Natural killer cell (primary cell): Measurements from ENCODE around the gene VPS26B. TPM values are rescaled to one million over a fixed set of nuclear protein-coding genes. Genes with fewer than 3 reads are reported as not detected.

Experiments
- ATAC-seq, 3 donors: fragments of 150-1000 bp in 2 of 3; fragments of 200-7000 bp in 1 of 3; cut with Tn5 transposase; 1 replicate in 1 of 3; 2 replicates in 2 of 3; pipeline ENCODE4 v1.10.0; 2021; ENCODE audit warnings: mild to moderate bottlenecking in 2 of 3, moderate library complexity in 2 of 3
- DNase-seq, 2 donors: peaks; one replicate each; pipeline versions ENCODE4 v3.0.0 to v3.0.0-alpha.2; 2013 to 2021; ENCODE audit warnings: mixed read lengths in 1 of 2
- H3K27ac ChIP-seq: one replicate; pipeline ENCODE4 v1.5.1; 2013; ENCODE audit warnings: mild to moderate bottlenecking, low read length
- H3K27me3 ChIP-seq: one replicate; pipeline ENCODE4 v1.6.1; 2013; ENCODE audit warnings: low read length; ENCODE audit not compliant: control insufficient read depth, insufficient read depth
- H3K36me3 ChIP-seq: one replicate; pipeline ENCODE4 v1.6.1; 2013; ENCODE audit warnings: low read length; ENCODE audit not compliant: control insufficient read depth, insufficient read depth
- H3K4me1 ChIP-seq: one replicate; pipeline ENCODE4 v1.6.1; 2013; ENCODE audit warnings: low read length; ENCODE audit not compliant: control insufficient read depth, insufficient read depth
- H3K4me3 ChIP-seq: one replicate; pipeline ENCODE4 v1.5.1; 2013; ENCODE audit warnings: low read length
- H3K9me3 ChIP-seq: one replicate; pipeline ENCODE4 v1.6.1; 2013; ENCODE audit warnings: low read length; ENCODE audit not compliant: control insufficient read depth, insufficient read depth
- H3K27ac Mint-ChIP-seq, 2 donors: one replicate each; pipeline ENCODE4 v1.8.0; 2022; ENCODE audit warnings: mild to moderate bottlenecking in 2 of 2, mixed read lengths in 2 of 2, moderate library complexity in 1 of 2
- H3K27me3 Mint-ChIP-seq, 2 donors: one replicate each; pipeline ENCODE4 v1.8.0; 2022; ENCODE audit warnings: low read depth in 2 of 2, mixed read lengths in 2 of 2
- H3K36me3 Mint-ChIP-seq: one replicate; pipeline ENCODE4 v1.8.0; 2022; ENCODE audit warnings: mixed read lengths
- H3K4me1 Mint-ChIP-seq, 2 donors: one replicate each; pipeline ENCODE4 v1.8.0; 2022; ENCODE audit warnings: mixed read lengths in 2 of 2
- H3K4me3 Mint-ChIP-seq: one replicate; pipeline ENCODE4 v1.8.0; 2022; ENCODE audit warnings: mild to moderate bottlenecking, moderate library complexity, mixed read lengths
- H3K9me3 Mint-ChIP-seq, 2 donors: one replicate each; pipeline ENCODE4 v1.8.0; 2022; ENCODE audit warnings: mixed read lengths in 2 of 2
- WGBS: methylation state at CpG from one replicate; pipeline ENCODE4 v1.1.7; 2013; ENCODE audit warnings: missing lambda C conversion rate; ENCODE audit not compliant: insufficient coverage; 5-methylcytosine and 5-hydroxymethylcytosine counted together
- intact Hi-C: fragments of 100-400 bp; cut with micrococcal nuclease; formaldehyde crosslinking; loops from one replicate; pipeline ENCODE4 v1.14.2; 2022
- total RNA-seq, 4 donors: library from RNA; stranded (reverse); fragments of 120-200 nt in 1 of 4; gene quantifications; one replicate each; pipeline versions ENCODE4 v1.2.3 to v1.2.4, GENCODE V29; 2013 to 2022
- TF ChIP-seq, protein P1 (sequence below): fragments of 200-600 bp; IDR thresholded peaks from one replicate; pipeline ENCODE4 v1.8.0; 2022; ENCODE audit warnings: antibody characterized with exemption

The VPS26B gene
- total RNA-seq, 3 donors from 2014 or later (not counting 1 experiment from before 2014, with no cell fraction given): 83.0 to 113 (median 107) TPM

DNA sequence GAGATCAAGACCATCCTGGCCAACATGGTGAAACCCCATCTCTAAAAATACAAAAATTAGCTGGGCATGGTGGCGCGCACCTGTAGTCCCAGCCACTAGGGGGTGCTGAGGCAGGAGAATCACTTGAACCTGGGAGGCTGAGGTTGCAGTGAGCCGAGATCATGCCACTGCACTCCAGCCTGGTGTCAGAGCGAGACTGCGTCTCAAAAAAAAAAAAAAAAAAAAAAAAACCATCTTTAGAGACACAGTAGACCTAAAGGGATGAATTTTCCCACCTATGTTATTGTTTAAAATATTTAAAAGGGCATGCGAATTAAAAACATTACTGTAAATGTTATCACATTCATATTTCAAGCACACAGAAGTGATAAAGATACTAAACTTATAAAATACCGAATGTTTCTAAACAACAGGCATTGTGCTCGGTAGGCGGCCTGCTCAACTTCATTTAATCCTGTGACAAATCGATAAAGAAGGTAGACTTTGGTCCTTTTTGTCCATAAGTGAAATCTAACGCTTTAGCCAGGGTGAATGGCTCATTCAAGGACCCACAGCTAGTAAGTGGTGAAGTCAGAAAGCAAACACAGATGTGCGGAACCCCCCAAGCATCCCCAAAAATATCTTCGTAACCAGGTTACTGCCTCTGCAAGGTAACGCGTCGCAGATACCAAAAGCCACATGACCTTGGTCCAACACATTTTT lies 16.8 kb upstream of the VPS26B start:
- Histone ChIP-seq H3K27me3 (no peaks in the 10 kb centered on the region), H3K4me3 (no peak overlapping the region), H3K36me3 (peaks cover 51% of the 10 kb centered on the region), H3K9me3 (no peaks in the 10 kb centered on the region), H3K27ac (no peak overlapping the region), H3K4me1 (no peaks in the 10 kb centered on the region)
- ATAC-seq (peak in 1 of 3 donors; percentile 29), DNase-seq (peak; percentile 60 to 78)
- no peak overlapping the region for H3K4me3 Mint-ChIP-seq
- TF ChIP-seq, protein P1, sequence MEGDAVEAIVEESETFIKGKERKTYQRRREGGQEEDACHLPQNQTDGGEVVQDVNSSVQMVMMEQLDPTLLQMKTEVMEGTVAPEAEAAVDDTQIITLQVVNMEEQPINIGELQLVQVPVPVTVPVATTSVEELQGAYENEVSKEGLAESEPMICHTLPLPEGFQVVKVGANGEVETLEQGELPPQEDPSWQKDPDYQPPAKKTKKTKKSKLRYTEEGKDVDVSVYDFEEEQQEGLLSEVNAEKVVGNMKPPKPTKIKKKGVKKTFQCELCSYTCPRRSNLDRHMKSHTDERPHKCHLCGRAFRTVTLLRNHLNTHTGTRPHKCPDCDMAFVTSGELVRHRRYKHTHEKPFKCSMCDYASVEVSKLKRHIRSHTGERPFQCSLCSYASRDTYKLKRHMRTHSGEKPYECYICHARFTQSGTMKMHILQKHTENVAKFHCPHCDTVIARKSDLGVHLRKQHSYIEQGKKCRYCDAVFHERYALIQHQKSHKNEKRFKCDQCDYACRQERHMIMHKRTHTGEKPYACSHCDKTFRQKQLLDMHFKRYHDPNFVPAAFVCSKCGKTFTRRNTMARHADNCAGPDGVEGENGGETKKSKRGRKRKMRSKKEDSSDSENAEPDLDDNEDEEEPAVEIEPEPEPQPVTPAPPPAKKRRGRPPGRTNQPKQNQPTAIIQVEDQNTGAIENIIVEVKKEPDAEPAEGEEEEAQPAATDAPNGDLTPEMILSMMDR: peak; percentile 82
- no peaks in the 10 kb centered on the region for H3K27me3 Mint-ChIP-seq
- no peaks in the 10 kb centered on the region for H3K9me3 Mint-ChIP-seq
- no peaks in the 10 kb centered on the region for H3K4me1 Mint-ChIP-seq
- 90% methylated on average over 12 of the region's 16 CpGs for WGBS
- no peak overlapping the region for H3K27ac Mint-ChIP-seq
- intact Hi-C loops: loop anchor here (1.0 kb wide), 2 partner anchors 37 to 46 kb away; partner anchors contain the start of genes ACAD8 and THYN1
- H3K36me3 Mint-ChIP-seq: peaks cover 30% of the 10 kb centered on the region

- Histone ChIP-seq H3K4me3 (no peak overlapping the region), H3K4me1 (no peaks in the 10 kb centered on the region), H3K27me3 (no peaks in the 10 kb centered on the region), H3K27ac (no peak overlapping the region), H3K9me3 (no peaks in the 10 kb centered on the region), H3K36me3 (peaks cover 29% of the 10 kb centered on the region)
- H3K27me3 Mint-ChIP-seq: no peaks in the 10 kb centered on the region
- TF ChIP-seq, protein P1: no peak
- H3K9me3 Mint-ChIP-seq: no peaks in the 10 kb centered on the region
- intact Hi-C loops: no loop called here
- no peak overlapping the region for H3K27ac Mint-ChIP-seq
- no peaks in the 10 kb centered on the region for H3K4me1 Mint-ChIP-seq
- no peaks in the 10 kb centered on the region for H3K36me3 Mint-ChIP-seq
- ATAC-seq (no peak), DNase-seq (no peak)
- no peak overlapping the region for H3K4me3 Mint-ChIP-seq
- 95% methylated on average over 7 of the region's 7 CpGs for WGBS
These were observed 8.6 kb upstream of the VPS26B start for GRCh38 chr11:134215836-134216235.

DNA sequence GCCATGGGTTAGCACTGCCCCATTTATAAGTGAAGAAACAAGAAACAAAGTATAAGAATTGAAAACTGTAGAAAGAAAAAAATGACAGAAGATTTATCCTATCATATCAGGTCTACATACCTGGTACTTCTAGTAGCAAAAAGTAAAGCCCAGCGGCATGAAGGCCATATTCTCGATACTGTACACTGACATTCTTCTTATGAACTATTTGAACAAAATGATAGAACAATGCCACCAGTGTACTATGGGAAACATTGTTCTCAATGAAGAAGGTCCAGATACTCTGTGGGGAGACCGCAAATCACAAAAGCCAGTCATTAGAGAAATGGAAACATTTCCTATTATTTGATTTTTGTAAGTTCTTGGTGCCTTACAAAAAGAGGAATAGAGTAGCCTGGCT lies 7.7 kb upstream of the VPS26B start:
- peaks cover 0 to under 1% of the 10 kb centered on the region in 2 donors for H3K4me1 Mint-ChIP-seq
- Histone ChIP-seq H3K36me3 (peaks cover 29% of the 10 kb centered on the region), H3K27me3 (no peaks in the 10 kb centered on the region), H3K4me3 (no peak overlapping the region), H3K4me1 (no peaks in the 10 kb centered on the region), H3K27ac (no peak overlapping the region), H3K9me3 (no peaks in the 10 kb centered on the region)
- WGBS: 97% methylated on average over 3 of the region's 3 CpGs
- ATAC-seq: no peak
- no peak overlapping the region for H3K4me3 Mint-ChIP-seq
- intact Hi-C loops: no loop called here
- TF ChIP-seq, protein P1: no peak
- no peaks in the 10 kb centered on the region for H3K9me3 Mint-ChIP-seq
- no peak overlapping the region for H3K27ac Mint-ChIP-seq
- no peak for DNase-seq
- H3K27me3 Mint-ChIP-seq: no peaks in the 10 kb centered on the region
- no peaks in the 10 kb centered on the region for H3K36me3 Mint-ChIP-seq

GRCh38 chr11:134223121-134223520 lies 1.4 kb upstream of the VPS26B start:
- H3K27ac Mint-ChIP-seq: peak overlapping the region; percentile 96 to 97
- ATAC-seq (no peak), DNase-seq (no peak)
- Histone ChIP-seq H3K4me1 (peaks cover 28% of the 10 kb centered on the region), H3K27ac (no peak overlapping the region), H3K36me3 (peaks cover 15% of the 10 kb centered on the region), H3K4me3 (peak overlapping the region; percentile 59), H3K9me3 (no peaks in the 10 kb centered on the region), H3K27me3 (no peaks in the 10 kb centered on the region)
- peaks cover 54 to 55% of the 10 kb centered on the region in 2 donors for H3K4me1 Mint-ChIP-seq
- no peaks in the 10 kb centered on the region for H3K27me3 Mint-ChIP-seq
- H3K4me3 Mint-ChIP-seq: peak overlapping the region; percentile 91
- no peaks in the 10 kb centered on the region for H3K36me3 Mint-ChIP-seq
- H3K9me3 Mint-ChIP-seq: no peaks in the 10 kb centered on the region
- intact Hi-C loops: loop anchor here (10.0 kb wide), 1 partner anchor 362 kb away; no protein-coding TSS in a partner anchor
- WGBS: 14% methylated on average over 5 of the region's 5 CpGs
- TF ChIP-seq, protein P1: no peak
